ENCODE measurements around the gene PAXX.

The PAXX gene, protein sequence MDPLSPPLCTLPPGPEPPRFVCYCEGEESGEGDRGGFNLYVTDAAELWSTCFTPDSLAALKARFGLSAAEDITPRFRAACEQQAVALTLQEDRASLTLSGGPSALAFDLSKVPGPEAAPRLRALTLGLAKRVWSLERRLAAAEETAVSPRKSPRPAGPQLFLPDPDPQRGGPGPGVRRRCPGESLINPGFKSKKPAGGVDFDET

DNA sequence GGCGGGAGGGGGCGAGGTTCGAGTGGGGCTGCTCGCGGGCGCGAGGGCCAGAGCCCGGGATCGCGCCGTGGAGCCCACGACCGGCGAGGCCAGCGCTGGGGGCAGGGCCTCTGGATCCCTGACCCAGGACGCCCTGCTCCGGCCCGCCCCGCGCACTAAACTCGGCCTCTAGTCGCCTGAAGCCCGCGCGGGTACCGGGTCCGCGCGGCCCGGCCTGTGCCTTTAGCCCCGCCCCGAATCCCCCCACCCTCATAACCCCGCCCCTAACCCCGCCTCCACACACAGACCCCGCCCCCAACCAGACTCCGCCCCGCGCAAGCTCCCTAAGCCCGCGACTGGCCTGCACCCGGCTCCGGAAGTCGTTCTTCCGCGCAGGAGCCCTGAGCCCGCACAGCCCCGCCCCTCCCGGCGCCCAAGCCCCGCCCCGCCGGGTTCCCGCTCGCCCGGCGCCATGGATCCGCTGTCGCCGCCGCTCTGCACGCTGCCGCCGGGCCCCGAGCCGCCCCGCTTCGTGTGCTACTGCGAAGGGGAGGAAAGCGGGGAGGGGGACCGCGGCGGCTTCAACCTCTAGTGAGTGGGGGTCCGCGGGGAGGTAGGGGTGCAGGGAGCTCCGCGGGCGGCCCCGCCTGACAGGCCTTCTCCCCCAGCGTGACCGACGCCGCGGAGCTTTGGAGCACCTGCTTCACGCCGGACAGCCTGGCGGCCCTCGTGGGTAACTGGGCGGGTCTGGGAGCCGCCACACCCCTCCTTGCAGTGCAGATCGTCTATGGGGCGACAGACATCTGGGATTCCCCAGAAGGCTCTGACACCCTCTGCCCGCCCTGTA is at the start of gene PAXX:
TSS of gene PAXX (plus strand) at position 430 of the 826 bp plus-strand sequence. CDS start at position 452, 22 bp downstream.
- DNase-seq (ENCODE audit: low read depth in 2 of 2), result peak; percentile 91

DNA sequence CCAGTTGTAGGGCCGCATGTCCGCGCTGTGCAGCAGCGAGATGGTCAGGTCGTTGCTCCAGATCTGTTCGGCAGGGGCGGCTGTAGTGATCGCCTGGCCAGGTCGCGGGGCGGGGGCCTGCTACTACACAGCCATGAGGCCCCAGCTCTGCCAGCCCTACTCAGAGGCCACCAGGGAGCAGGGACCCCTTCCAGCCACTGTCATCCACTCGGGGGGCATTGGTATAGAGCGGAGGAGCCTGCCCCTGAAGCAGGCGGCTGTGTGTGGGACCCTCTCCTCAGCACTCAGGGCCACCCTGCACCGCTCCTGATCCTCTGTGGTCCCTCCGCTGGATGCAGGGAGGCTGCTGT is 49.4 kb upstream of the PAXX start:
- DNase-seq (ENCODE audit: low read depth in 2 of 2), result no peak

DNA sequence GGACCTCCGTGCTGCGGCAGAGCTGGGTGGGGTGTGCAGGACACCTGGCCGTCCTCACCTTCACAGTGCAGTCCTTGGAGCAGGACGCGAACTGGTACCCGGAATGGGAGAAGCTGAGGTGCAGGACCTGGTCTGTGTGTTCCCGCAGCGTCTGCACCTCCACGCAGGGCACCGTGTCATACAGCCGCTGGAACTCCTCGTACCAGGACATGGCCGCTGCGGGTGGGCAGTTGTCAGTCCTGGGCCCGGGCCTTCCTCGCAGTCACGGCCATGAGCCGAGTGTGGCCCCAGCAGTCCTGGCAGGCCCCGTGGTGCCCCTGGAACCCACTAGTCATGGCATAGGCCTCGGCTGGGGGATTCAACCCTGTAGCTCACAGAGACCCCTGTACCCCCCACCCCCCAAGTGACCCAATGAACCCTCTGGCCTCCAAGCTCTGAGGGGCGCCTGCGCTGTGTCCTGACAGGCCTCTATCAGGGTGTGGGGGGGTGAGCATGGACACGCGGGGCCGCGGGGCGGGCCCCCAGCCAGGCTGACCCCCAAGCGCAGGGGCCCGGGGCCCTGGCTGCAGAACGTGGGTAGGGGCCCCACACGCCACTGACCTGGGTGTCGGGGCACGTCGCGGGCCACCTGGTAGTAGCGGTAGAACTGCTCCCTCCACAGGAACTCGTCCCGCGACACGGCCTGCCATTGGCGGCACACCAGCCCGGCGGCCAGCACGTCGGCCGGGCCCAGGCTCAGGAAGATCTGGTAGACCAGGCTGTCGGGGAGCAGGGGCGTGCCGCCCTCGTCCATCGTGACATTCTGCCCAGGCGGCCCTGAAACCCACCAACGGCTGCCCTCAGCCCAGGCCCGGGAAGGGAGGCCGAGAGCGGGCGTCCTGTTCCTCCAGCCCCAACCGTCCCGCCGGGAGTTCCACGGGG is 48.7 kb upstream of the PAXX start:
- peak in 1 of 2 donors; percentile 17 for DNase-seq (ENCODE audit: low read depth in 2 of 2)

DNA sequence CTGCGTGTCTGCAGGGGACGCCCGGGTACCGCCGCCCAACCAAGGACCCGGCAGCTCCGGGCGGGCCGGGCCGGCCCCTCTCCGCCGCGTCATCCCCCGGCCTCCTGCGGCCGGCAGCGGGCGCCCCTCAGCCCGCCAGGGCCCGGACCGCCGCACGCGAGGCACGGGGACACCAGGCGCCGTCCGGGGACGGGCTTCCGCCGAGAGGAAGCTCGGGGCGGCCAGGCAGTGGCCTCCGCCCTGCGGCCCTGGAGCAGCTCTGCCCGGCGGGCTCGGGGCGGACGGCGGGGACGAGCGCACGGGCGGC is 48.1 kb upstream of the PAXX start:
- DNase-seq (ENCODE audit: low read depth in 2 of 2), result no peak

DNA sequence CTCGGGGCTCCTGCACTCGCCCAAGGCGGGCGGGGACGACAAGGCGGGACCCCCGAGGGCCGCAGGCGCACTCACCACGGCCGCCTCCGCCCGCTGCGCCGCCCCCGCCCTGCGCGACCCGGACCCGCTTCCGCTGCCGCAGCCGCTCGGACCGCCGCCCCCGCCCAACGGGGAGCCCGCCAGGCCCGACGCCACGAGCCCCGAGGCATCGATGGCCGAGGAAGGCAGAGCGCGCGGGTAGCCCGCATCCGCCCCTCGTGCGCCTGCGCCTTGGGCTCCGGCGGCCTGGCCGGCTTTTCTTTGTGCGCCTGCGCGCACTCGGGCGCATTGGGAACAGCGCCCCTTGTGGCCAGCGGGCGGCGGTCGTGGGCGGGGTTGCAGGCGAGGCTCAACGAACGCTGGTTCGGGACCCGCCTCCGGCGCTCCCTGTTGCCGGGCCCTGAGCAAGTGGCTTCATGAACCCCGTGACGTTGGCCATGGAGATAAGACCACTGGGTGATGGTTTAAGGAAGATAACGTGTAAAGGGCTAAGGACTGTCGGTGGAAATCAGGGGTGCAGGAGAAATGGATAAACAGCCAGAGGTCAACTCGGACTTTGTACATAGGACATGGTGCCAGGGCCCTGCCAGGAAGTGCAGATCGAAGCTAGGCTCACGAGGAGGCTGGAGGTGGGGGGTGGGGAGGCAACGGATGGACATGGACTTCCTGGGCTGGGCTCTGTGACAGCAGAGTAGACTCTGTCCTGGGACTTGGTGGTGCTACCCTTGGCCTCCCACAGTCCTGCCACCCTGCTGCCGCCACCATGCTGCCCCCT is 47.5 kb upstream of the PAXX start, which contains the start of the genes C8G and FBXW5:
TSS of gene C8G (plus strand) at position 725 of the 814 bp plus-strand sequence. CDS start at position 803, 78 bp downstream.
TSS of gene FBXW5 (minus strand) at position 220 of the 814 bp plus-strand sequence. CDS start 655 bp downstream, outside the sequence.
- DNase-seq (ENCODE audit: low read depth in 2 of 2), result peak; percentile 94 to 98

DNA sequence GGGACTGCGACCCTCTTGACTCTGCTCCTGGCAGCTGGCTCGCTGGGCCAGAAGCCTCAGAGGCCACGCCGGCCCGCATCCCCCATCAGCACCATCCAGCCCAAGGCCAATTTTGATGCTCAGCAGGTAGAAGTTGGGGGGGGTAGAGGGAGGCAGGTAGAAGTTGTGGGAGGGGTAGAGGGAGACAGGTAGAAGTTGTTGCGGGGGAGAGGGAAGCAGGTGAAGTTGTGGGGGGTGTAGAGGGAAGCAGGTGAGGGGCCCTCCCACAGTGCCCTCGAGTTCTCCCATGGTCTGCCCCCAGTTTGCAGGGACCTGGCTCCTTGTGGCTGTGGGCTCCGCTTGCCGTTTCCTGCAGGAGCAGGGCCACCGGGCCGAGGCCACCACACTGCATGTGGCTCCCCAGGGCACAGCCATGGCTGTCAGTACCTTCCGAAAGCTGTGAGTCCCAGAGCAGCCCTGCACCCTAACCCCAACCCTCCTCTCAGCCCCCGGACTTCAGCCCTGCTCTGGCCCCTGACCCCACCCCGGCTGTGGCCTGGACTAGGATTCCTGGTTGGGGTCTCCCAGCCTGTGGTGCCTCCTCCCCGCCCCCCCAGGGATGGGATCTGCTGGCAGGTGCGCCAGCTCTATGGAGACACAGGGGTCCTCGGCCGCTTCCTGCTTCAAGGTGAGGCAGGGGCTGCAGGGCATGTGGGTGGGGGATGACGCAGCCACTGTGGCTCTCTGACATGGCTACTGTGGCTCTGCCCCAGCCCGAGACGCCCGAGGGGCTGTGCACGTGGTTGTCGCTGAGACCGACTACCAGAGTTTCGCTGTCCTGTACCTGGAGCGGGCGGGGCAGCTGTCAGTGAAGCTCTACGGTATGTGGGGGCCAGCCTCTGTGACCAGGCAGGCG is 46.6 kb upstream of the PAXX start:
- no peak for DNase-seq (ENCODE audit: low read depth in 2 of 2)

DNA sequence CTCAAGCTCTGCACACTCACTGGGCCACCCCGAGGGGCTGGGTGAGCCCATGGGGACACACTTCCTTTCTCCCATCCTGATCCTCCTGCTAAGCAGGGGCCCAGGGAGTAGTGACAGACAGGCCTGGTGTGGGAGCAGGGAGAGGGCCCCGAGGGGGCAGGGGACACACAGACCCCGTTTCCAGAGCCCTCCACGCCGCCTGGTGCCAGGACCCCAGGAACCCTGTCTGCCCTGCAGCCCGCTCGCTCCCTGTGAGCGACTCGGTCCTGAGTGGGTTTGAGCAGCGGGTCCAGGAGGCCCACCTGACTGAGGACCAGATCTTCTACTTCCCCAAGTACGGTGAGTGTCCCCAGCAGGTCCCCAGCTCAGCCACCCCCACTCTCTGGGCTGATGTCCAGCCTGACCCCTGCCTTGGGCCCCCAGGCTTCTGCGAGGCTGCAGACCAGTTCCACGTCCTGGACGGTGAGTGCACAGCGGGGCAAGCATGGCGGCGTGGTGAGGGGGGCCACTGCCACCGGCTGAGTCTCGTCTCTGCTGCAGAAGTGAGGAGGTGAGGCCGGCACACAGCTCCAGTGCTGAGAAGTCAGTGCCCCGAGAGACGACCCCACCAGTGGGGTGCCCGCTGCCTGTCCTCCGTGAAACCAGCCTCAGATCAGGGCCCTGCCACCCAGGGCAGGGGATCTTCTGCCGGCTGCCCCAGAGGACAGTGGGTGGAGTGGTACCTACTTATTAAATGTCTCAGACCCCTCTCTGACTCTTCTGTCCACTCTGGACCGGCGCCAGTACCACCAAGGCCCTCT is 45.8 kb upstream of the PAXX start:
- no peak for DNase-seq (ENCODE audit: low read depth in 2 of 2)

DNA sequence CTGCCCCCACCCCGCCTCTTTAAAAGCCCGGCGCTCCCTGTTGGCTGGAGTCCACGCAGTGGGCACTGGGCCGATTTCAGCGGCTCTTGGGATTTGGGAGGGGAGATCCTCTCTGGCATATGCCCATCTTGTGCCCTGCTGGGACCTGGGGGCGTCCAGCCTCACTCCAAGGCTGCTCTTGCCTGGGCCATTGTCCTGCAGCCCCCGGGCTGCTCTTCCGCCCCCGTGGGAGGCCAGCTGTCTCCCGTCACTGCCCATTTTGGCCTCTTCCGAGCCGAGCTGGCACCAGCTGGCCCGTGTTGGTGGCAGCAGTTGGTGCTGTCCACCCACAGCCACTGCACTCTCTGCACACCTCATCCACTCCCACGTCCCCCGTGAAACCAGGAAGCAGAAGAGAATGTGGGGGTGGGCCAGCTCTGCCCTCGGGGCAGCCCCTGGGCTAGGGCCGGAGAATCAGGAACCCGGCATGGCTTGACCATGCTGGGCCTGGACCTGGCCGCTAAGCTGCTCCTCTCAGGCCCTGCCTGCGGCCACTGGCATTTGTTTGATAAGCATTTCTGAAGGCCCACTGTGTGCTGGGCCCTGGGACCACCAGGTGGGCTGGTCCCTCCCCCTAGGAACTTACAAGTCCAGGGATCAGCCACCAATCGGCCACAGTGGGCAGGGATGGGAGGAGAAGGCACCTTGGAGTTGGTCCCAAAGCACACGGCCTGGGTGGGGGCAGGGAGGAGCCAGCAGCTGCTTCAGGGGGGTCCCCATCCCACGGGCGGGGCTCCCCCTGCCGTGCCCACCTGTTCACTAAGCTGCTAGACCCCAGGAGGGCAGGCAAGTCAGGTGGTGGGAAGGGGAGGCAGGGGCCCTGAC is 45.0 kb upstream of the PAXX start:
- DNase-seq (ENCODE audit: low read depth in 2 of 2), result no peak

DNA sequence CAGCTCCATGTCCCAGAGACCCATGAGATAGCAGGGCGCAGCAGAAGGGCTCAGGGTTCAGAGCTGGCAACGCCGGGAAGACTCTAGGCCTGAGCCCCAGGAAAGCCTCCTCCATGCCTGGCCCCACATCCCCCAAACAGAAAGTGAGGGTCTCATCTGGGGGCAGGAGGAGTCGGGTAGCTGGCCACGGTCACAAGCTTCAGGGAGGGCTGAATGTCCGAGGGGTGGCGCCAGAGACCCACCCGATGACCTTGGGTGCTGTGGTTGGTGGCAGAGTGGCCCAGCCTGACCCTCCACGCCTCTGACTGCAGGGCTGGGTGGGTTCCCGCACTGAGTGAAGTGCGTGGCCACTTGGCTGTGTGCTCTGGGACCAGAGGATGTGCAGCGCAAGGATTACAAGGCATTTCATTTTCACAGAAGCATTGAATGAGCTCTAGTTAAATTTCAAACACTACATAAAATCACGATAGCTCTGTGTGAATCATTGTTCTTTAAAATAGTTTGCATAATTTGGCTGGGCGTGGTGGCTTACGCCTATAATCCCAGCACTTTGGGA is 44.2 kb upstream of the PAXX start:
- DNase-seq (ENCODE audit: low read depth in 2 of 2), result no peak

DNA sequence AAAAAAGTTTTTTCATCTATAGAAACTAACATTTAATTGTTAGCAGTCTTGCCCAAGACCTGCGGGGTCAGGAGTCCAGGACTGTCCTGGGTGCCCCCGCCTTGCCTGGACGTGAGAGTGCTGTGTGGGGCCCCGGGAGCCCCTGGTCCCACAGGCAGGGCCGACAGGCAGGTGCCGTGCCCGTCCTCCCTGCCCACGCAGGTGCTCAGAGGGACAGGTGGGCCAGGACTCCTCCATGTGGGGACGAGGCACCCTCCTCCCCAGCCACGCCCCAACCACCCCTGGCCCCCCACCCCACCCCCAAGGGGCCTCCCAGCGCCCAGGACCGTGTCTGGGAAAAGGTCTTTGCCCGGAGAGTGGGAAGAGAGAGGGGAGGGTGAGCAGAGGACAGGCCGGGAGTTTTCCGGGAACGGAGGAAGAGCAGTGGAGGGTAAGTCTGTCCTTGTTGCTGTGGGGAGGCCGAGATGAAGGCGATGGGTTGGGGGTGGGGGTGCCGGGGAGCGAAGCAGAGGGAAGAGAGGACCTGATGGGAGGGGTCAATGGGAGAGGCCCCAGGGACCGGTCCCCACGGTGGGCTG is 42.9 kb upstream of the PAXX start:
- DNase-seq (ENCODE audit: low read depth in 2 of 2), result no peak

DNA sequence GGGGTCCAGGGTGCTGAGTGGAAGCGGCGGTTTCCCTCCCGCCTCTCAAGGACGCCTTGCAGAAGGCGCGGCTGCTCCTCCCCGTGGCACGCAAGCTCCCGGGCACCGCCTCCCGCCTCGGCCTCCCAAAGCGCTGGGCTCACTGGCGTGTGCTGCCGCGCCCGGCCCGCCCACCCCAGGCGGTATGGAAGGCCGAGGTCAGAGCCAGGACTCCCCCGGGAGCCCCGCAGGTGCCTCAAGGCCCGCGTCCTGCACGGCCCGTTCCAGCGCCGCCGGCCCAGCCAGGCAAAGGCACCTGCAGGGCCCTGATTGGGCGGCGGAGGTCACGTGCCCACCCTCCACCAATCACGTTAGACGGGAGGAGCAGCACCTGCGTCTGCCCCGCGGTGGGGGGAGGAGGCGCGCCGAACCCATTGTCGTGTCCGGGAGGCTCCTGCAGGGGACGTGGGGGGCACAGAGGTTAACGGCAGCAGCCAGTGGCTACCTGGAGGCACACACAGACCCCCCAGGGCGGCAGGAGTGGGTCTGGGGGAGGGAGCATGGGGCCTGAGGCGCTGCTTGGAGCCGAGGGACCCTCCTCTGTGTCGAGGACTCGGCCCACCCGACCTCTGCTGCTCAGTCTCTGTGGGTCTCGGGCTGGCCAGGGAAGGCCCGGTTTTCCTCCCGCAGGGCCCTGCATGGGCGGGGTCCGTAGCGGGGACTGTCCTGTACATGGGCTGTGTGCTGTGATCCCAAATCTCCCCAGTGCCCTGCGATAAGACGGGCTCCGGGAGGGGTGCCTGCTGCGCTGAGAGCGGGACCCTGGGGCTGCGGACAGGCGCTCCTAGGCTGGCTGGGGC is 42.2 kb upstream of the PAXX start:
- peak; percentile 94 for DNase-seq (ENCODE audit: low read depth in 2 of 2)

DNA sequence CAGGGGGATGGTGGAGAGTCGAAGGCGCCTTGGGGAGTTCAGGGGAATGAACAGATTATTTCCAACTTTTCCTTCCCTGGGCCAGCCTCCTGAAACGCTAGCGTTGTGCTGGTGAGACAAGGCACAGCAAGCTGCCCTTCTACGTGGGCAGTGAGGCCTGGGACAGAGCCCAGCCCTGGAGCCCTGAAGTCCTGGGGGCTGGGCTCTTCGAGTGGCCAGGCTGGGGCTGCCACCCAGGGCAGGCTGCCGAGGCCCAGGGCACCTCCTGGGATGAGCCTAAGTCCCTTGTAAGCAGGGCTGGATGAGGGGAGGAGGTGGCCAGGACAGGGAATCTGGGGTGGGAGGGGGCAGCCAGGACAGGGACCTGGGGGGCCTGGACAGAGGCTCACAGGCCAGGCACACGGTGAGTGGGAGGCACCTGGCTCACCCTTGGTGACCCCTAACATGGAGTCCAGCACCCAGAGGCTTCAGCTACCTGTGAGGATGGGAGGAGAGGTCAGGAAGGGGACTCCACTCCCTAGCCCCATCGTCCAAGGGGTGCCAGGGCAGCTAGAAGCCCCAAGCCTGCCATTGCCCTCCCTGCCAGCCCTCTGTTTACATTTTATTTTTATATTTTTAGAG is 41.5 kb upstream of the PAXX start:
- no peak for DNase-seq (ENCODE audit: low read depth in 2 of 2)

DNA sequence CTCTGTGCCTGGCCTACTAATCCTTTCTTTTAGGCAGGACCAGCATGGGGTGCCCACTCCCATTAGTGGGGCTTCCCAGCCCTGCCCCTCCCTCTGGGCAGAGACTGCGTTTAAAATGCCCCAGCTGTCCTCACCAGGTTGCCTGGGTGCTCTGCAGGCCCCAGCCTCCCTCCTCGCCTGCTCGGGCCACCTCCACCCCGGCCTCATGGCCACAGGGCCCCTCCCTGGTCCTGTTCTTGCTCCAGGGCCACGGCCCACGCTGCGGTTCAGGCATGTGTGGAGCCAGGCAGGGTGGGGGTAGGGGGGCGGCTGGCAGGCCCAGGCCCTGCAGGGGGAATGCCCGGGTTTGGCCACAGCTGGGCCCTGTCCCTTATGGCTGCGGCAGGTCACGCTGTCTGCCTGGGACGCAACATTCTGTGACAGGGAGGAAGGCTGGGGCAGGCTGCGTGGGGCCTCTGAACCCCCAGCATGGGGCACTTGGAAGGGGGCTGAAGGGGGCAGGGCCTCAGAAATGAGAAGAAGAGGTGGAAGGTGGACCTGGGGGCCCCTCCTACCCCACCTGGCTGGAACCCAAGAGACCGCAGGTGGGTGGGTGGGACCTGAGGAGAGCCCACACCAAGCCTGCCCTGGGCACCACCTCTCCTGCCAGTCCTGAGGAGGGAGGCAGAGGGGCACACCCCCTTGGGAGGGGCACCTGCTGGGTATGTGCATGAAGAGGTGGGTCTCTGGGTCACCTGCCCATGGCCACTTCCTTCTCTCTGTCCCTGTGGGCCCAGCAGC is 40.5 kb upstream of the PAXX start, which contains the start of gene LCN12:
TSS of gene LCN12 (plus strand) at position 733 of the 780 bp plus-strand sequence. CDS start 55 bp downstream, outside the sequence.
- DNase-seq (ENCODE audit: low read depth in 2 of 2), result no peak

DNA sequence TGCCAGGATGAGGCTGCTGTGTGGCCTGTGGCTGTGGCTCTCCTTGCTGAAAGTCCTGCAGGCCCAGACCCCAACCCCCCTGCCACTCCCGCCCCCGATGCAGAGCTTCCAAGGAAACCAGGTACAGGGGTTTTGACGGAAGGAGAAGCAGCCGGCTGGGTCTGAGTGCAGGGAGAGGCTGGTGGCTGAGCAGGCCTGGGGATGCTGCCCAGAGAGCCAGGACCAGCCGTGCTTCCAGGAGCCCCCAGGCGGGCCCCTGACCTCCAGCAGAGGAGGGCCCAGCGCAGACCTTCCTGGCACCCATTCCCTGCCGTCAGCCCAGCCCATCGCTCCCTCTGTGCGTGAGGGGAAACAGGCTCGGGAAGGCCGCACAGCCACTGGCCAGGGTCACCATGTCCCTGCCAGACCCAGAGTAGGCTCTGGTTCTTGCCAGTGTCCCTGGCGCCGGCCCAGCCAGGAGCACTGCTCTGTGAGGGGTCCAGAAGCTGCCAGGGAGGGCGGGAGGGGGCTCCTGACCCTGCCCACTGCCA is 39.8 kb upstream of the PAXX start:
- DNase-seq (ENCODE audit: low read depth in 2 of 2), result no peak

Measured in stimulated activated CD8-positive, alpha-beta memory T cell treated with anti-CD3 and anti-CD28 coated beads, Interleukin-15, amount 100 ng/mL, for 48 hours (primary cell).